SK-N-SH (cell line): ENCODE results near the gene UGT1A4. TPM values are rescaled to one million over a fixed set of nuclear protein-coding genes. Genes with fewer than 3 reads are reported as not detected.

Experiments
- CTCF ChIA-PET: fragments of 300-600, 350-600 bp; formaldehyde crosslinking; extraction: SDS; loops from one replicate; lab custom pipeline; 2021; lab: Yijun Ruan, JAX
- POLR2A ChIA-PET: fragments of 350-600 bp; sonication (Branson Sonifier 250); formaldehyde crosslinking; extraction: SDS; loops from one replicate; lab custom pipeline; 2020; ENCODE audit warnings: antibody characterized with exemption, inconsistent platforms; lab: Yijun Ruan, JAX
- DNase-seq: peaks from one replicate; pipeline ENCODE4 v3.0.0; 2012
- H2AFZ ChIP-seq: fragments of 200-600 bp; sonication (generic); 2 replicates; pipeline ENCODE4 v1.8.1; 2016; ENCODE audit warnings: antibody characterized with exemption, mild to moderate bottlenecking, low read depth
- H3F3A ChIP-seq: fragments of 200-600 bp; sonication (generic); replicated peaks from 2 replicates; pipeline ENCODE3; 2016; ENCODE audit warnings: antibody characterized with exemption, mild to moderate bottlenecking; ENCODE audit not compliant: insufficient read depth
- H3K27ac ChIP-seq, 2 experiments: fragments of 200-500 bp in 1 of 2; fragments of 200-600 bp in 1 of 2; sonication (Bioruptor generic) in 1 of 2; sonication (generic), shearing (Covaris generic) in 1 of 2; 2 replicates each; pipeline versions ENCODE4 v1.5.1 to v1.6.1; 2014 to 2016; ENCODE audit warnings: low read depth in 2 of 2, inconsistent platforms in 1 of 2, low read length in 1 of 2, mild to moderate bottlenecking in 1 of 2, mixed read lengths in 1 of 2
- H3K27me3 ChIP-seq: fragments of 200-600 bp; sonication (generic), shearing (Covaris generic); 2 replicates; pipeline ENCODE4 v1.6.1; 2016; ENCODE audit warnings: mixed run types; ENCODE audit not compliant: insufficient read depth
- H3K36me3 ChIP-seq, 2 experiments: fragments of 200-500 bp in 1 of 2; fragments of 200-600 bp in 1 of 2; sonication (Bioruptor generic) in 1 of 2; sonication (generic) in 1 of 2; replicated peaks in 1 of 2; 2 replicates each; pipeline versions ENCODE3 to v1.5.1; 2014 to 2016; ENCODE audit warnings: low read length in 1 of 2, mild to moderate bottlenecking in 1 of 2; ENCODE audit not compliant: insufficient read depth in 2 of 2, control insufficient read depth in 1 of 2
- H3K4me1 ChIP-seq, 2 experiments: fragments of 200-500 bp in 1 of 2; fragments of 200-600 bp in 1 of 2; sonication (Bioruptor generic) in 1 of 2; sonication (generic), shearing (Covaris generic) in 1 of 2; 2 replicates each; pipeline versions ENCODE4 v1.5.1 to v1.6.1; 2014 to 2016; ENCODE audit warnings: low read depth in 1 of 2, low read length in 1 of 2, mixed run types in 1 of 2; ENCODE audit not compliant: insufficient read depth in 2 of 2, control insufficient read depth in 1 of 2
- H3K4me2 ChIP-seq: fragments of 200-600 bp; sonication (generic), shearing (Covaris generic); 2 replicates; pipeline ENCODE4 v1.6.1; 2017; ENCODE audit warnings: mixed run types
- H3K4me3 ChIP-seq, 2 experiments: fragments of 200-500 bp in 1 of 2; fragments of 200-600 bp in 1 of 2; sonication (Bioruptor generic) in 1 of 2; sonication (generic), shearing (Covaris generic) in 1 of 2; 2 replicates each; pipeline versions ENCODE4 v1.5.1 to v1.8.1; 2014 to 2016; ENCODE audit warnings: low read depth in 2 of 2, inconsistent platforms in 1 of 2, low read length in 1 of 2, mild to moderate bottlenecking in 1 of 2, mixed read lengths in 1 of 2, moderate library complexity in 1 of 2
- H3K79me2 ChIP-seq: fragments of 200-600 bp; sonication (generic); 2 replicates; pipeline ENCODE4 v1.8.1; 2017; ENCODE audit warnings: mild to moderate bottlenecking; ENCODE audit not compliant: insufficient read depth
- H3K9ac ChIP-seq: fragments of 200-600 bp; sonication (generic); 2 replicates; pipeline ENCODE4 v1.6.1; 2017; ENCODE audit warnings: mixed run types
- H3K9me2 ChIP-seq: fragments of 200-600 bp; sonication (generic); 2 replicates; pipeline ENCODE4 v1.6.1; 2017; ENCODE audit warnings: mixed run types
- H3K9me3 ChIP-seq: fragments of 200-600 bp; sonication (generic); 2 replicates; pipeline ENCODE4 v1.6.1; 2017; ENCODE audit warnings: mixed run types, mild to moderate bottlenecking, moderate library complexity
- H4K20me1 ChIP-seq: fragments of 200-600 bp; sonication (generic); 2 replicates; pipeline ENCODE4 v1.6.1; 2017; ENCODE audit warnings: mild to moderate bottlenecking, mixed run types; ENCODE audit not compliant: insufficient read depth
- CHD2 ChIP-seq: fragments of 150-350 bp; IDR thresholded peaks from 2 replicates; pipeline ENCODE4 v1.6.1; 2018; ENCODE audit warnings: low read length; ENCODE audit not compliant: partially characterized antibody
- EP300 ChIP-seq, 2 experiments: IDR thresholded peaks; 2 replicates each; pipeline versions ENCODE4 v1.4.0 to v1.6.1; 2012; ENCODE audit warnings: borderline replicate concordance in 1 of 2, low read depth in 1 of 2, low read length in 1 of 2
- EZH2phosphoT487 ChIP-seq: fragments of 200-600 bp; sonication (generic); IDR thresholded peaks from 2 replicates; pipeline ENCODE4 v1.6.1; 2017; ENCODE audit warnings: low read depth, mixed run types, mild to moderate bottlenecking, antibody characterized with exemption, moderate library complexity, borderline replicate concordance
- GABPA ChIP-seq: IDR thresholded peaks from 2 replicates; pipeline ENCODE4 v1.4.0; 2012; ENCODE audit warnings: low read depth, mild to moderate bottlenecking
- GATA2 ChIP-seq: sonication (generic); formaldehyde crosslinking; IDR thresholded peaks from 2 replicates; pipeline ENCODE4 v1.5.0; 2020; ENCODE audit warnings: mild to moderate bottlenecking, missing genetic modification reagents
- JUND ChIP-seq: IDR thresholded peaks from 2 replicates; pipeline ENCODE4 v1.4.0; 2012
- MEF2A ChIP-seq: IDR thresholded peaks from 2 replicates; pipeline ENCODE4 v1.4.0; 2012; ENCODE audit warnings: low read depth, borderline replicate concordance
- MXI1 ChIP-seq: IDR thresholded peaks from 2 replicates; pipeline ENCODE4 v1.6.1; 2012; ENCODE audit warnings: mild to moderate bottlenecking, low read depth, low read length, improper control_type of control experiment
- NFIC ChIP-seq: IDR thresholded peaks from 2 replicates; pipeline ENCODE4 v1.4.0; 2012; ENCODE audit warnings: borderline replicate concordance
- NRF1 ChIP-seq: IDR thresholded peaks from 2 replicates; pipeline ENCODE4 v1.6.1; 2012; ENCODE audit warnings: low read depth, mild to moderate bottlenecking, low read length
- RXRA ChIP-seq: IDR thresholded peaks from 2 replicates; pipeline ENCODE4 v1.4.0; 2012; ENCODE audit warnings: low read depth, mild to moderate bottlenecking, borderline replicate concordance
- SIN3A ChIP-seq: IDR thresholded peaks from 2 replicates; pipeline ENCODE4 v1.6.1; 2012; ENCODE audit warnings: low read depth, mild to moderate bottlenecking, low read length, moderate library complexity, borderline replicate concordance
- SMC3 ChIP-seq: IDR thresholded peaks from 2 replicates; pipeline ENCODE4 v1.6.1; 2012; ENCODE audit warnings: low read depth, low read length, improper control_type of control experiment
- TAF1 ChIP-seq: IDR thresholded peaks from 2 replicates; pipeline ENCODE4 v1.6.1; 2012; ENCODE audit warnings: low read depth, mild to moderate bottlenecking, low read length, moderate library complexity, borderline replicate concordance
- TCF12 ChIP-seq: IDR thresholded peaks from 2 replicates; pipeline ENCODE4 v1.4.0; 2012
- WGBS: methylation state at CpG from one replicate; pipeline ENCODE4 v1.1.6; 2017; ENCODE audit warnings: low lambda C conversion rate; 5-methylcytosine and 5-hydroxymethylcytosine counted together
- polyA plus RNA-seq, 3 experiments: library from polyadenylated mRNA; depleted of rRNA; stranded (reverse); fragments of >200 nt; gene quantifications; 2 replicates each; pipeline ENCODE4 v1.2.3, GENCODE V29; 2012
- TF ChIP-seq, protein P1 (sequence below): IDR thresholded peaks from 2 replicates; pipeline ENCODE4; 2012
- TF ChIP-seq, protein P2 (sequence below): fragments of 150-350 bp; IDR thresholded peaks from 2 replicates; pipeline ENCODE4 v1.6.1; 2017; ENCODE audit warnings: antibody characterized with exemption, low read length, low read depth, borderline replicate concordance
- TF ChIP-seq, protein P3 (sequence below): IDR thresholded peaks from 2 replicates; pipeline ENCODE4 v1.6.1; 2012; ENCODE audit warnings: mild to moderate bottlenecking, low read depth, low read length, moderate library complexity
- TF ChIP-seq, protein P4 (sequence below): IDR thresholded peaks from 2 replicates; pipeline ENCODE4 v1.4.0; 2012; ENCODE audit warnings: low read depth, borderline replicate concordance
- TF ChIP-seq, protein P5 (sequence below): IDR thresholded peaks from 2 replicates; pipeline ENCODE4 v1.4.0; 2012; ENCODE audit warnings: low read depth

The UGT1A4 gene
- polyA plus RNA-seq, 1 of the 3 experiments (the other 2 are of a cell fraction), result not detected

DNA sequence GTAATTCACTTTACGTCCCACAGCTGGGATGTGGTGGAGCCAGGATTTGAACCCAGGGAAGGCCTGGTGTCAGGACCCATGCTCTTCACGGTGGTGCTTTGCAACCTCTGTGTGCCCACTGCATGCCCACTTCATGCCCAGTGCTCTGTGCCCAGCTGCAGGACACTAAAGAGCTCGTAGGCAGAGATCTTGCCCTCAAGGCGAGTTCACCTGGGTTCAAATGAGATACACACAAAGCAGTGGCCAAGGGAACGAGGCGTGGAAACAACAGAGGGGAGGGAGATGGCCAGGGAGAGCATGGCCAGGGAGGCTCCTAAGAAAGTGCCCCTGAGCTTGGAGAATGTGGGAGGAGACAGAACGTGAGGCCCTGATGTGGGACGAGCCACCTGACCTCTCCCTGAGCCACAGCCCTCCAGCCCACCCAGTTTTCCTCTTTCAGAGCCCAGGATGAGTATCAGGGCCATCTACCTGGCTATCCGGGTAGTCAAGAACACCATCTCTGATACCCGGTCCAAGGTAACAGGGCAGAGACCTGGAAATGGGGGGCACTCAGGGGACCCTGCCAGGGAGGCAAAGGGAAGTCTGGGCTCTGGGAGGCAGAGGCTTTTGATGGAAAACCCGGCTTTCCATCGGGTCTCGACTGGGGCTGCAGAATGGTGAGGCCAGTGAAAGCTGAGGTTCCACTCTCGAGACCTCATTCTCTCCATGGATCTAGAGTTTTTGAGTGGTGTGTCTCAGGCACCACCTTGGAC is 80.0 kb downstream of the UGT1A4 start:
- POLR2A ChIA-PET, result no interaction called here
- no peaks in the 10 kb centered on the region for H4K20me1 ChIP-seq
- no peak for DNase-seq
- H3K27me3 ChIP-seq, result no peaks in the 10 kb centered on the region
- TF ChIP-seq TCF12, result no peak
- TF ChIP-seq SMC3, result no peak
- no peak for TF ChIP-seq GATA2
- TF ChIP-seq, protein P1, sequence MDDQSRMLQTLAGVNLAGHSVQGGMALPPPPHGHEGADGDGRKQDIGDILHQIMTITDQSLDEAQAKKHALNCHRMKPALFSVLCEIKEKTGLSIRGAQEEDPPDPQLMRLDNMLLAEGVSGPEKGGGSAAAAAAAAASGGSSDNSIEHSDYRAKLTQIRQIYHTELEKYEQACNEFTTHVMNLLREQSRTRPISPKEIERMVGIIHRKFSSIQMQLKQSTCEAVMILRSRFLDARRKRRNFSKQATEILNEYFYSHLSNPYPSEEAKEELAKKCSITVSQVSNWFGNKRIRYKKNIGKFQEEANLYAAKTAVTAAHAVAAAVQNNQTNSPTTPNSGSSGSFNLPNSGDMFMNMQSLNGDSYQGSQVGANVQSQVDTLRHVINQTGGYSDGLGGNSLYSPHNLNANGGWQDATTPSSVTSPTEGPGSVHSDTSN, result no peak
- TF ChIP-seq GABPA, result no peak
- TF ChIP-seq, protein P2, sequence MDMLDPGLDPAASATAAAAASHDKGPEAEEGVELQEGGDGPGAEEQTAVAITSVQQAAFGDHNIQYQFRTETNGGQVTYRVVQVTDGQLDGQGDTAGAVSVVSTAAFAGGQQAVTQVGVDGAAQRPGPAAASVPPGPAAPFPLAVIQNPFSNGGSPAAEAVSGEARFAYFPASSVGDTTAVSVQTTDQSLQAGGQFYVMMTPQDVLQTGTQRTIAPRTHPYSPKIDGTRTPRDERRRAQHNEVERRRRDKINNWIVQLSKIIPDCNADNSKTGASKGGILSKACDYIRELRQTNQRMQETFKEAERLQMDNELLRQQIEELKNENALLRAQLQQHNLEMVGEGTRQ, result no peak
- TF ChIP-seq, protein P3, sequence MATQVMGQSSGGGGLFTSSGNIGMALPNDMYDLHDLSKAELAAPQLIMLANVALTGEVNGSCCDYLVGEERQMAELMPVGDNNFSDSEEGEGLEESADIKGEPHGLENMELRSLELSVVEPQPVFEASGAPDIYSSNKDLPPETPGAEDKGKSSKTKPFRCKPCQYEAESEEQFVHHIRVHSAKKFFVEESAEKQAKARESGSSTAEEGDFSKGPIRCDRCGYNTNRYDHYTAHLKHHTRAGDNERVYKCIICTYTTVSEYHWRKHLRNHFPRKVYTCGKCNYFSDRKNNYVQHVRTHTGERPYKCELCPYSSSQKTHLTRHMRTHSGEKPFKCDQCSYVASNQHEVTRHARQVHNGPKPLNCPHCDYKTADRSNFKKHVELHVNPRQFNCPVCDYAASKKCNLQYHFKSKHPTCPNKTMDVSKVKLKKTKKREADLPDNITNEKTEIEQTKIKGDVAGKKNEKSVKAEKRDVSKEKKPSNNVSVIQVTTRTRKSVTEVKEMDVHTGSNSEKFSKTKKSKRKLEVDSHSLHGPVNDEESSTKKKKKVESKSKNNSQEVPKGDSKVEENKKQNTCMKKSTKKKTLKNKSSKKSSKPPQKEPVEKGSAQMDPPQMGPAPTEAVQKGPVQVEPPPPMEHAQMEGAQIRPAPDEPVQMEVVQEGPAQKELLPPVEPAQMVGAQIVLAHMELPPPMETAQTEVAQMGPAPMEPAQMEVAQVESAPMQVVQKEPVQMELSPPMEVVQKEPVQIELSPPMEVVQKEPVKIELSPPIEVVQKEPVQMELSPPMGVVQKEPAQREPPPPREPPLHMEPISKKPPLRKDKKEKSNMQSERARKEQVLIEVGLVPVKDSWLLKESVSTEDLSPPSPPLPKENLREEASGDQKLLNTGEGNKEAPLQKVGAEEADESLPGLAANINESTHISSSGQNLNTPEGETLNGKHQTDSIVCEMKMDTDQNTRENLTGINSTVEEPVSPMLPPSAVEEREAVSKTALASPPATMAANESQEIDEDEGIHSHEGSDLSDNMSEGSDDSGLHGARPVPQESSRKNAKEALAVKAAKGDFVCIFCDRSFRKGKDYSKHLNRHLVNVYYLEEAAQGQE, result no peak
- TF ChIP-seq NRF1, result no peak
- TF ChIP-seq MXI1, result no peak
- TF ChIP-seq JUND, result no peak
- no peak for TF ChIP-seq NFIC
- no peak for TF ChIP-seq EZH2phosphoT487
- no peak for TF ChIP-seq MEF2A
- TF ChIP-seq, protein P4, sequence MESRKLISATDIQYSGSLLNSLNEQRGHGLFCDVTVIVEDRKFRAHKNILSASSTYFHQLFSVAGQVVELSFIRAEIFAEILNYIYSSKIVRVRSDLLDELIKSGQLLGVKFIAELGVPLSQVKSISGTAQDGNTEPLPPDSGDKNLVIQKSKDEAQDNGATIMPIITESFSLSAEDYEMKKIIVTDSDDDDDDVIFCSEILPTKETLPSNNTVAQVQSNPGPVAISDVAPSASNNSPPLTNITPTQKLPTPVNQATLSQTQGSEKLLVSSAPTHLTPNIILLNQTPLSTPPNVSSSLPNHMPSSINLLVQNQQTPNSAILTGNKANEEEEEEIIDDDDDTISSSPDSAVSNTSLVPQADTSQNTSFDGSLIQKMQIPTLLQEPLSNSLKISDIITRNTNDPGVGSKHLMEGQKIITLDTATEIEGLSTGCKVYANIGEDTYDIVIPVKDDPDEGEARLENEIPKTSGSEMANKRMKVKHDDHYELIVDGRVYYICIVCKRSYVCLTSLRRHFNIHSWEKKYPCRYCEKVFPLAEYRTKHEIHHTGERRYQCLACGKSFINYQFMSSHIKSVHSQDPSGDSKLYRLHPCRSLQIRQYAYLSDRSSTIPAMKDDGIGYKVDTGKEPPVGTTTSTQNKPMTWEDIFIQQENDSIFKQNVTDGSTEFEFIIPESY, result no peak
- no peak for TF ChIP-seq SIN3A
- TF ChIP-seq CHD2, result no peak
- no peak for TF ChIP-seq TAF1
- TF ChIP-seq, protein P5, sequence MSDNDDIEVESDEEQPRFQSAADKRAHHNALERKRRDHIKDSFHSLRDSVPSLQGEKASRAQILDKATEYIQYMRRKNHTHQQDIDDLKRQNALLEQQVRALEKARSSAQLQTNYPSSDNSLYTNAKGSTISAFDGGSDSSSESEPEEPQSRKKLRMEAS, result no peak
- no peak for TF ChIP-seq RXRA
- no peak for TF ChIP-seq EP300 (IDR thresholded peaks at IDR 0.05; ENCODE audit: borderline replicate concordance in 1 of 2, low read depth in 1 of 2, low read length in 1 of 2)
- WGBS, result 48% methylated on average over 10 of the region's 14 CpGs
- no peaks in the 10 kb centered on the region for H3K36me3 ChIP-seq
- no peak overlapping the region for H3K4me2 ChIP-seq
- CTCF ChIA-PET, result interaction anchor here (2.1 kb wide), 1 partner anchor 355 kb away, joined by 5 read pairs; no protein-coding TSS in a partner anchor
- no peaks in the 10 kb centered on the region for H3K4me1 ChIP-seq
- H3F3A ChIP-seq, result no peaks in the 10 kb centered on the region
- H3K9me3 ChIP-seq, result no peaks in the 10 kb centered on the region
- no peak overlapping the region for H3K4me3 ChIP-seq
- no peak overlapping the region for H3K27ac ChIP-seq
- no peak overlapping the region for H3K9ac ChIP-seq
- H2AFZ ChIP-seq, result no peak overlapping the region
- H3K9me2 ChIP-seq, result no peaks in the 10 kb centered on the region
- H3K79me2 ChIP-seq, result no peaks in the 10 kb centered on the region
